ENCODE measurements around the gene KRTAP10-8. TPM values are rescaled to one million over a fixed set of nuclear protein-coding genes. Genes with fewer than 3 reads are reported as not detected.
"Not testable (repeated sequence)": the region's sequence is repeated elsewhere in the genome, so short reads cannot be mapped to it uniquely, and the experiment has no call there.

KRTAP10-8 gene
- total and polyA plus RNA-seq, 2 donors from 2014 or later, result not detected

- no peak for FAIRE-seq
- H3K9ac ChIP-seq (ENCODE audit: low read length in 3 of 3), result no peak overlapping the region
- H3K27me3 ChIP-seq (ENCODE audit: control insufficient read depth, insufficient read depth, low read length), result no peaks in the 10 kb centered on the region
- DNase-seq, result no peak
- no peak overlapping the region for H3K27ac ChIP-seq (ENCODE audit: low read depth in 2 of 2, low read length in 2 of 2)
- no peaks in the 10 kb centered on the region for H3K4me1 ChIP-seq (ENCODE audit: control insufficient read depth in 2 of 3, insufficient read depth in 2 of 3, low read depth in 1 of 3, low read length in 3 of 3)
- intact Hi-C loops (cut with DNase I), result no loop called here
- no peak for TF ChIP-seq CTCF (IDR thresholded peaks at IDR 0.05; ENCODE audit: borderline replicate concordance, extremely low read depth, insufficient read depth)
- no peaks in the 10 kb centered on the region for H3K36me3 ChIP-seq (ENCODE audit: control insufficient read depth in 2 of 3, insufficient read depth in 3 of 3, low read length in 3 of 3)
- no peak overlapping the region for H3K4me3 ChIP-seq (ENCODE audit: low read length in 3 of 3)
- no peaks in the 10 kb centered on the region for H3K9me3 ChIP-seq (ENCODE audit: control insufficient read depth in 2 of 3, insufficient read depth in 1 of 3, low read length in 3 of 3)
Measured at GRCh38 chr21:44596068-44596725, 15.7 kb upstream of the KRTAP10-8 start.

- H3K27ac ChIP-seq (ENCODE audit: low read depth in 2 of 2, low read length in 2 of 2), result no peak overlapping the region
- FAIRE-seq (no peak), DNase-seq (no peak)
- no peaks in the 10 kb centered on the region for H3K4me1 ChIP-seq (ENCODE audit: control insufficient read depth in 2 of 3, insufficient read depth in 2 of 3, low read depth in 1 of 3, low read length in 3 of 3)
- H3K27me3 ChIP-seq (ENCODE audit: control insufficient read depth, insufficient read depth, low read length), result no peaks in the 10 kb centered on the region
- no peaks in the 10 kb centered on the region for H3K36me3 ChIP-seq (ENCODE audit: control insufficient read depth in 2 of 3, insufficient read depth in 3 of 3, low read length in 3 of 3)
- H3K4me3 ChIP-seq (ENCODE audit: low read length in 3 of 3), result no peak overlapping the region
- TF ChIP-seq CTCF (IDR thresholded peaks at IDR 0.05; ENCODE audit: borderline replicate concordance, extremely low read depth, insufficient read depth), result no peak
- H3K9me3 ChIP-seq (ENCODE audit: control insufficient read depth in 2 of 3, insufficient read depth in 1 of 3, low read length in 3 of 3), result no peaks in the 10 kb centered on the region
- intact Hi-C loops (cut with DNase I), result no loop called here
- no peak overlapping the region for H3K9ac ChIP-seq (ENCODE audit: low read length in 3 of 3)
Measured at GRCh38 chr21:44598061-44598460, 13.8 kb upstream of the KRTAP10-8 start.

DNA sequence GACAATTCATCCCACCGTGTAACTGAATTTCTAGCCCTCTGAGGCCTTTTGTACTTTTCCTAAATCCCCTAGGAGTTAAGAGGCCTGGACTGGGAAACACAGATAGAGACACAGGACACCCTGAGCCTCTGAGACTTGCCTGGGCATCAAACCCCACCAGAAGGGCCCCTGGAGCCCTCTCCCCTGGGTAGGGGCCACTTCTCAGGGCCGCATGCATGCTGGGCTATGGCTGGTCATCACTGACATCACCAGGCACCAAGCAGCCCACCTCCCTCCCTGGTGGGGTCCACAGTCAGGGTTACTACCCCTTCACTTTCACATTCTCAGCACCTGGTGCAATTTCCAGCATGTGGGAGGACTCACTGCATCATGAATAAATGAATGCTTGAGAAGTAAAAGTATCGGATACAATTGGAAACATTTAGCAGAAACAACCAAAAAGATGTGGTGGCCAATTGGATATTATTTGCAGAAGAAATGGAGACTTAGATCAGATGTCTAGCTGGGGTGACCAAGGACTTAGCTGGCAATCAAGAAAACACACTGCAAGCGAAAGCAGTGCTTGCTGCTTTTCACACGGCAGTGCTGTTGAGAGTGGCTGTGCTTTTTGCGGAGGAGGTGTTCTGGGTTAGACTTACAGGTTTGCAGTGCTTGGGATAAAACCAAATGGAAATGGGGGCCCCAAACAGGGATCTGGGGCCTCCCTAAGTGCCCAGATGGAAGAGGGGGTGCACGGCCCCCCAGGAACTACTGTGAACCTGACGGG, 12.4 kb upstream of the KRTAP10-8 start:
- TF ChIP-seq CTCF (IDR thresholded peaks at IDR 0.05; ENCODE audit: borderline replicate concordance, extremely low read depth, insufficient read depth), result no peak
- Histone ChIP-seq H3K4me3 (ENCODE audit: low read length in 3 of 3) (no peak overlapping the region), H3K9me3 (ENCODE audit: control insufficient read depth in 2 of 3, insufficient read depth in 1 of 3, low read length in 3 of 3) (no peaks in the 10 kb centered on the region), H3K36me3 (ENCODE audit: control insufficient read depth in 2 of 3, insufficient read depth in 3 of 3, low read length in 3 of 3) (no peaks in the 10 kb centered on the region), H3K27me3 (ENCODE audit: control insufficient read depth, insufficient read depth, low read length) (no peaks in the 10 kb centered on the region), H3K4me1 (ENCODE audit: control insufficient read depth in 2 of 3, insufficient read depth in 2 of 3, low read depth in 1 of 3, low read length in 3 of 3) (no peaks in the 10 kb centered on the region), H3K9ac (ENCODE audit: low read length in 3 of 3) (no peak overlapping the region), H3K27ac (ENCODE audit: low read depth in 2 of 2, low read length in 2 of 2) (no peak overlapping the region)
- intact Hi-C loops (cut with DNase I), result no loop called here
- FAIRE-seq, result no peak
- DNase-seq, result no peak

- FAIRE-seq; H3K9me3 ChIP-seq (ENCODE audit: control insufficient read depth in 2 of 3, insufficient read depth in 1 of 3, low read length in 3 of 3); DNase-seq; H3K4me1 ChIP-seq (ENCODE audit: control insufficient read depth in 2 of 3, insufficient read depth in 2 of 3, low read depth in 1 of 3, low read length in 3 of 3); intact Hi-C loops (cut with DNase I); H3K36me3 ChIP-seq (ENCODE audit: control insufficient read depth in 2 of 3, insufficient read depth in 3 of 3, low read length in 3 of 3); H3K9ac ChIP-seq (ENCODE audit: low read length in 3 of 3); H3K27me3 ChIP-seq (ENCODE audit: control insufficient read depth, insufficient read depth, low read length); H3K27ac ChIP-seq (ENCODE audit: low read depth in 2 of 2, low read length in 2 of 2); H3K4me3 ChIP-seq (ENCODE audit: low read length in 3 of 3): not testable (repeated sequence)
Measured at GRCh38 chr21:44600118-44600978, 11.5 kb upstream of the KRTAP10-8 start, which contains the start of gene KRTAP10-7. KRTAP10-7 (plus strand) TSS chr21:44600597; CDS start chr21:44600622, 25 bp downstream.

DNA sequence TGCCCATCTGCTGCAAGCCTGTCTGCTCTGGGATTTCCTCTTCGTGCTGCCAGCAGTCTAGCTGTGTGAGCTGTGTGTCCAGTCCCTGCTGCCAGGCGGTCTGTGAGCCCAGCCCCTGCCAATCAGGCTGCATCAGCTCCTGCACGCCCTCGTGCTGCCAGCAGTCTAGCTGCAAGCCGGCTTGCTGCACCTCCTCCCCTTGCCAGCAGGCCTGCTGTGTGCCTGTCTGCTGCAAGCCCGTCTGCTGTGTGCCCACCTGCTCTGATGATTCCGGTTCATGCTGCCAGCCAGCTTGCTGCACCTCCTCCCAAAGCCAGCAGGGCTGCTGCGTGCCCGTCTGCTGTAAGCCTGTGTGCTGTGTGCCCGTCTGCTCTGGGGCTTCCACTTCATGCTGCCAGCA, 10.8 kb upstream of the KRTAP10-8 start:
- H3K9ac ChIP-seq (ENCODE audit: low read length in 3 of 3); H3K27ac ChIP-seq (ENCODE audit: low read depth in 2 of 2, low read length in 2 of 2); H3K9me3 ChIP-seq (ENCODE audit: control insufficient read depth in 2 of 3, insufficient read depth in 1 of 3, low read length in 3 of 3); H3K27me3 ChIP-seq (ENCODE audit: control insufficient read depth, insufficient read depth, low read length); H3K4me3 ChIP-seq (ENCODE audit: low read length in 3 of 3); FAIRE-seq; H3K36me3 ChIP-seq (ENCODE audit: control insufficient read depth in 2 of 3, insufficient read depth in 3 of 3, low read length in 3 of 3); intact Hi-C loops (cut with DNase I); DNase-seq; H3K4me1 ChIP-seq (ENCODE audit: control insufficient read depth in 2 of 3, insufficient read depth in 2 of 3, low read depth in 1 of 3, low read length in 3 of 3): not testable (repeated sequence)

All from kidney (tissue), 14 donors.